ENCODE measurements around the gene CD79A. TPM values are rescaled to one million over a fixed set of nuclear protein-coding genes. Genes with fewer than 3 reads are reported as not detected.

The CD79A gene
- total and polyA plus RNA-seq, 12 donors, result 0.17 to 1.4 (median 0.29) TPM; not detected in 8

GRCh38 chr19:41848666-41849065, 28.4 kb upstream of the CD79A start:
- Histone ChIP-seq H3K4me3 (no peak overlapping the region), H3K4me1 (no peaks in the 10 kb centered on the region), H3K27me3 (peaks cover 0 to 37% (median 10%) of the 10 kb centered on the region in 7 donors), H3K27ac (no peak overlapping the region), H3K9me3 (no peaks in the 10 kb centered on the region), H3K36me3 (no peaks in the 10 kb centered on the region)
- ATAC-seq, result no peak
- 81 to 83% methylated on average over 6 of the region's 6 CpGs for WGBS, 2 donors
- intact Hi-C loops (cut with DNase I), result no loop called here
- no peak for TF ChIP-seq CTCF (IDR thresholded peaks at IDR 0.05)
- DNase-seq, result no peak

GRCh38 chr19:41849067-41849466, 28.0 kb upstream of the CD79A start:
- ATAC-seq (no peak), DNase-seq (no peak)
- H3K4me3 ChIP-seq, result no peak overlapping the region
- no peak for TF ChIP-seq CTCF (IDR thresholded peaks at IDR 0.05)
- WGBS, 2 donors, result 74% methylated on average over 2 of the region's 2 CpGs
- H3K36me3 ChIP-seq, result no peaks in the 10 kb centered on the region
- intact Hi-C loops (cut with DNase I), result no loop called here
- H3K27me3 ChIP-seq, result peaks cover 0 to 40% (median 10%) of the 10 kb centered on the region in 7 donors
- no peaks in the 10 kb centered on the region for H3K9me3 ChIP-seq
- no peaks in the 10 kb centered on the region for H3K4me1 ChIP-seq
- no peak overlapping the region for H3K27ac ChIP-seq

GRCh38 chr19:41850381-41850780, 26.7 kb upstream of the CD79A start:
- DNase-seq (no peak), ATAC-seq (no peak)
- H3K4me3 ChIP-seq, result no peak overlapping the region
- intact Hi-C loops (cut with DNase I), result no loop called here
- 61 to 64% methylated on average over 5 of the region's 5 CpGs for WGBS, 2 donors
- no peaks in the 10 kb centered on the region for H3K36me3 ChIP-seq
- no peak overlapping the region for H3K27ac ChIP-seq
- no peaks in the 10 kb centered on the region for H3K4me1 ChIP-seq
- no peak for TF ChIP-seq CTCF (IDR thresholded peaks at IDR 0.05)
- peaks cover 0 to 48% (median 10%) of the 10 kb centered on the region in 7 donors for H3K27me3 ChIP-seq
- H3K9me3 ChIP-seq, result no peaks in the 10 kb centered on the region

- 22 to 29% methylated on average over 4 of the region's 4 CpGs for WGBS, 2 donors
- intact Hi-C loops (cut with DNase I), result no loop called here
- Histone ChIP-seq H3K36me3 (no peaks in the 10 kb centered on the region), H3K27ac (no peak overlapping the region), H3K9me3 (no peaks in the 10 kb centered on the region), H3K4me1 (no peaks in the 10 kb centered on the region), H3K27me3 (peaks cover 0 to 48% (median 10%) of the 10 kb centered on the region in 7 donors), H3K4me3 (no peak overlapping the region)
- ATAC-seq (no peak), DNase-seq (no peak)
- TF ChIP-seq CTCF (IDR thresholded peaks at IDR 0.05), result no peak
Observed at GRCh38 chr19:41851456-41851855, 25.6 kb upstream of the CD79A start.
